A673 (cell line): ENCODE measurements around the gene MFSD6L.

Experiments
- CTCF ChIP-seq: fragments of 300-800, 200-600 bp; sonication (generic); conservative IDR thresholded peaks from 2 replicates; pipeline ENCODE4 v1.5.1; 2017; ENCODE audit warnings: low read depth, mild to moderate bottlenecking, antibody characterized with exemption, low read length, moderate library complexity, mixed read lengths
- EZH2 ChIP-seq: fragments of 200-600 bp; sonication (generic); IDR thresholded peaks from 2 replicates; pipeline ENCODE4 v1.6.1; 2017; ENCODE audit warnings: borderline replicate concordance, low read depth, mild to moderate bottlenecking, mixed read lengths, antibody characterized with exemption, low read length; ENCODE audit not compliant: poor library complexity, severe bottlenecking

GRCh38 chr17:8799570-8800212 lies 526 bp upstream of the MFSD6L start:
- TF ChIP-seq CTCF (no peak), EZH2 (no peak)
